Spleen (tissue), 7 donors: ENCODE results near the gene OR8G1.

Source experiments
- CTCF ChIP-seq, 11 experiments: fragments of 200-600 bp in 7 of 11; fragments of 450-650 bp in 4 of 11; sonication (generic) in 4 of 11; IDR thresholded peaks in 8 of 11; conservative IDR thresholded peaks in 3 of 11; 1 replicate in 7 of 11; 2 replicates in 4 of 11; pipeline versions ENCODE4 v1.4.0 to v1.8.0; 2016 to 2021; ENCODE audit warnings: antibody characterized with exemption in 11 of 11, inconsistent platforms in 4 of 11, mild to moderate bottlenecking in 1 of 11
- POLR2A ChIP-seq, 3 donors: fragments of 450-650 bp; IDR thresholded peaks; one replicate each; pipeline ENCODE4 v1.5.1; 2017; ENCODE audit warnings: antibody characterized with exemption in 3 of 3, mild to moderate bottlenecking in 1 of 3
- donor health status: DM: no; HTN: no; CAD: no; lungs with moderate emphysema.
- donor health status: DM: no; HTN: no; CAD: no.
- donor health status: DM: no; HTN: no; CAD: no.

GRCh38 chr11:124214027-124214426 is 26.9 kb upstream of the OR8G1 start:
- TF ChIP-seq CTCF (IDR thresholded peaks at IDR 0.05 in 8 of 11, conservative IDR thresholded peaks at IDR 0.05 in 3 of 11) = no peak
- no peak for TF ChIP-seq POLR2A (IDR thresholded peaks at IDR 0.05)
